Measurements from ENCODE around the gene ZNF667.
A peak's percentile ranks its signal among the peaks of the same experiment; 100 is the strongest.

Gene ZNF667

DNA sequence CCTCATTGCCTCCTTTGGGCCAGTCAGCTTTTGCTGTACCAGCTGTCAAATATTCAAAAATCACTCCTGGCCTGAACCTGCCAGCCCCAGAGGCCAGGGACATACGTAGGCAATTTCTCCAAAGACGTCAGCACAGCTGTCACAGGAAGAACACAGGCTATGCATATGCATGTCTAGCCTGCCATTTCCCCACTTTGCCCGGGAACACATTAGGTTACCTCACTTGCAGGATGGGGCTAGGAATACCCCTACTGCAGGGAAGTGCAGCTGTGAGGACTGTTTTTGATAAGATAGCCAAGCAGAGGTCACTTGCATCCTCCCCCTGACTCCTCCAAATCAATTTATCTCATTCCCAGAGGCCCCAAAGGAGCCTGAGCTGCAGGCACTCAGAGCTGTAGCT is 2.8 kb downstream of the ZNF667 start:
- Histone ChIP-seq H3K9me3 (ENCODE audit: control insufficient read depth in 5 of 5, low read length in 5 of 5) (peaks cover 5 to 49% (median 38%) of the 10 kb centered on the region in 5 donors), H3K27me3 (ENCODE audit: control insufficient read depth in 5 of 5, insufficient read depth in 4 of 5, low read length in 5 of 5) (no peaks in the 10 kb centered on the region), H3K4me1 (ENCODE audit: control insufficient read depth in 5 of 5, insufficient read depth in 5 of 5, low read length in 5 of 5) (peaks cover 0 to 28% (median 27%) of the 10 kb centered on the region in 5 donors), H3K36me3 (ENCODE audit: control insufficient read depth in 5 of 5, insufficient read depth in 5 of 5, low read length in 5 of 5) (peaks cover 4 to 29% (median 14%) of the 10 kb centered on the region in 5 donors), H3K27ac (ENCODE audit: low read depth, low read length) (no peak overlapping the region), H3K4me3 (ENCODE audit: low read depth in 1 of 5, low read length in 5 of 5) (no peak overlapping the region), H3K9ac (ENCODE audit: low read length in 5 of 5) (no peak overlapping the region)

DNA sequence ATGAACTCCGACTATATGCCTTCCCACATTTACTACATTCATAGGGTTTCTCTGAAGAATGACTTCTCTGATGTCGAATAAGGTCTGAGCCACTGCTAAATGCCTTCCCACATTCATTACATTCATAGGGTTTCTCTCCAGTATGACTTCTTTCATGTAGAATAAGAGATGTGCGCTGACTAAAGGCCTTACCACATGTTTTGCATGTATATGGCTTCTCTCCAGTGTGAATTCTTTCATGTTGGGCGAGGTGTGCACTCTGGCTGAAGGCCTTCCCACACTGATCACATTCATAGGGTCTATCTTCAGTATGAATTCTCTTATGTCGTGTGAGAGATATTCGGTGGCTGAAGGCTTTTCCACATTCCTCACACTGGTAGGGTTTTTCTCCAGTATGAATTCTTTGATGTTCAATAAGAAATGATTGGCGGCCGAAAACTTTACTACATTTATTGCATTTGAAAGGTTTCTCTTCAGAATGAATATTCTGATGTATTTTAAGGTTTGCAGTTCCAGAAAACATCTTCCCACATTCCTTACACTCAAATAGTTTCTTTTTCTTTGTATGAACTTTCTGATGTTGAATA is 35.8 kb downstream of the ZNF667 start:
- Histone ChIP-seq H3K4me3 (ENCODE audit: low read depth in 1 of 5, low read length in 5 of 5) (peak overlapping the region; percentile 10 to 40 (median 36)), H3K4me1 (ENCODE audit: control insufficient read depth in 5 of 5, insufficient read depth in 5 of 5, low read length in 5 of 5) (no peaks in the 10 kb centered on the region), H3K36me3 (ENCODE audit: control insufficient read depth in 5 of 5, insufficient read depth in 5 of 5, low read length in 5 of 5) (peaks cover 2 to 24% (median 11%) of the 10 kb centered on the region in 5 donors), H3K27ac (ENCODE audit: low read depth, low read length) (no peak overlapping the region), H3K9me3 (ENCODE audit: control insufficient read depth in 5 of 5, low read length in 5 of 5) (peaks cover 59 to 84% (median 75%) of the 10 kb centered on the region in 5 donors), H3K27me3 (ENCODE audit: control insufficient read depth in 5 of 5, insufficient read depth in 4 of 5, low read length in 5 of 5) (no peaks in the 10 kb centered on the region), H3K9ac (ENCODE audit: low read length in 5 of 5) (no peak overlapping the region)

DNA sequence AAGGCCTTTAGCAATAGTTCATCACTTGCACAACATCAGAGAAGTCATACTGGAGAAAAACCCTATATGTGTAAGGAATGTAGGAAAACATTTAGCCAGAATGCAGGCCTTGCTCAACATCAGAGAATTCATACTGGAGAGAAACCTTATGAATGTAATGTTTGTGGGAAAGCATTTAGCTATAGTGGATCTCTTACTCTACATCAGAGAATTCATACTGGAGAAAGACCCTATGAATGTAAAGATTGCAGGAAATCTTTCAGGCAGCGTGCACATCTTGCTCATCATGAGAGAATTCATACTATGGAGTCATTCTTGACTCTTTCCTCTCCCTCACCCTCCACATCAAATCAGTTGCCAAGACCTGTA is 53.2 kb downstream of the ZNF667 start:
- peaks cover 0 to 2% (median 0%) of the 10 kb centered on the region in 5 donors for H3K4me1 ChIP-seq (ENCODE audit: control insufficient read depth in 5 of 5, insufficient read depth in 5 of 5, low read length in 5 of 5)
- no peaks in the 10 kb centered on the region for H3K27me3 ChIP-seq (ENCODE audit: control insufficient read depth in 5 of 5, insufficient read depth in 4 of 5, low read length in 5 of 5)
- H3K36me3 ChIP-seq (ENCODE audit: control insufficient read depth in 5 of 5, insufficient read depth in 5 of 5, low read length in 5 of 5), result peaks cover 23 to 42% (median 28%) of the 10 kb centered on the region in 5 donors
- peaks cover 86 to 97% (median 91%) of the 10 kb centered on the region in 5 donors for H3K9me3 ChIP-seq (ENCODE audit: control insufficient read depth in 5 of 5, low read length in 5 of 5)
- H3K27ac ChIP-seq (ENCODE audit: low read depth, low read length), result no peak overlapping the region
- peak overlapping the region; percentile 8 to 65 (median 47) for H3K4me3 ChIP-seq (ENCODE audit: low read depth in 1 of 5, low read length in 5 of 5)
- no peak overlapping the region for H3K9ac ChIP-seq (ENCODE audit: low read length in 5 of 5)

DNA sequence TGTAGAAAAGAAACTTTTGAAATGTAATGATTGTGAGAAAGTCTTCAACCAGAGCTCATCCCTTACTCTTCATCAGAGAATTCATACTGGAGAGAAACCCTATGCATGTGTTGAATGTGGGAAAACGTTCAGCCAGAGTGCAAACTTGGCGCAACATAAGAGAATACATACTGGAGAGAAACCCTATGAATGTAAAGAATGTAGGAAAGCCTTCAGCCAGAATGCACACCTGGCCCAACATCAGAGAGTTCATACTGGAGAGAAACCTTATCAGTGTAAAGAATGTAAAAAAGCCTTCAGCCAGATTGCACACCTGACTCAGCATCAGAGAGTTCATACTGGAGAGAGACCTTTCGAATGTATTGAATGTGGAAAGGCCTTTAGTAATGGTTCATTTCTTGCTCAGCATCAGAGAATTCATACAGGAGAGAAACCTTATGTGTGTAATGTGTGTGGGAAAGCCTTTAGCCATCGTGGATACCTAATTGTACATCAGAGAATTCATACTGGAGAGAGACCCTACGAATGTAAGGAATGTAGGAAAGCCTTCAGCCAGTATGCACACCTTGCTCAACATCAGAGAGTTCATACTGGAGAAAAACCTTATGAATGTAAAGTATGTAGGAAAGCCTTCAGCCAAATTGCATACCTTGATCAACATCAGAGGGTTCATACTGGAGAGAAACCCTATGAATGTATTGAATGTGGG is 53.7 kb downstream of the ZNF667 start:
- Histone ChIP-seq H3K27ac (ENCODE audit: low read depth, low read length) (no peak overlapping the region), H3K4me1 (ENCODE audit: control insufficient read depth in 5 of 5, insufficient read depth in 5 of 5, low read length in 5 of 5) (peaks cover 0 to 2% (median 0%) of the 10 kb centered on the region in 5 donors), H3K9ac (ENCODE audit: low read length in 5 of 5) (no peak overlapping the region), H3K36me3 (ENCODE audit: control insufficient read depth in 5 of 5, insufficient read depth in 5 of 5, low read length in 5 of 5) (peaks cover 26 to 47% (median 30%) of the 10 kb centered on the region in 5 donors), H3K9me3 (ENCODE audit: control insufficient read depth in 5 of 5, low read length in 5 of 5) (peaks cover 85 to 98% (median 91%) of the 10 kb centered on the region in 5 donors), H3K27me3 (ENCODE audit: control insufficient read depth in 5 of 5, insufficient read depth in 4 of 5, low read length in 5 of 5) (no peaks in the 10 kb centered on the region), H3K4me3 (ENCODE audit: low read depth in 1 of 5, low read length in 5 of 5) (peak overlapping the region; percentile 8 to 65 (median 47))

DNA sequence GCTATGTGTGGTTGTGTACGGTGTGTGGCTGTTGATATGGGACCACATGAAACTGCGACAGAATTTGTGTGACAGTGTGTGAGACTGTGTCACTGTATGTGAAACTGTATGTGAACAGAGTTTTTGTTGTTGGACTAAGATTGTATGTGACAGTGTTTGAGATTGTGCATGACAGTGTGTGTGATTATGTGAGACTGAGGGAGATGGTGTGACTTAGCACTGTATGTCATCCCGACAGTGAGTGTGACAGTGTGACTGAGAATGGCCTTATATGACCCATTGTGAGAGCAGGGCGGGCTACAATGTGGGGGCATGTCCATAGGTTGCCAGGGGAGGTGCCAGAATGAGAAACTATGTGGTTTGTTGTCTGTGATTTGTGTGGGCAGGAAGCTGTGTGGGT is 72.1 kb downstream of the ZNF667 start:
- Histone ChIP-seq H3K9me3 (ENCODE audit: control insufficient read depth in 5 of 5, low read length in 5 of 5) (peaks cover 16 to 43% (median 35%) of the 10 kb centered on the region in 5 donors), H3K27me3 (ENCODE audit: control insufficient read depth in 5 of 5, insufficient read depth in 4 of 5, low read length in 5 of 5) (no peaks in the 10 kb centered on the region), H3K9ac (ENCODE audit: low read length in 5 of 5) (no peak overlapping the region), H3K4me1 (ENCODE audit: control insufficient read depth in 5 of 5, insufficient read depth in 5 of 5, low read length in 5 of 5) (peaks cover 6 to 21% (median 17%) of the 10 kb centered on the region in 5 donors), H3K4me3 (ENCODE audit: low read depth in 1 of 5, low read length in 5 of 5) (peak overlapping the region; percentile 83 to 95 (median 92)), H3K27ac (ENCODE audit: low read depth, low read length) (no peak overlapping the region), H3K36me3 (ENCODE audit: control insufficient read depth in 5 of 5, insufficient read depth in 5 of 5, low read length in 5 of 5) (peaks cover 29 to 34% (median 33%) of the 10 kb centered on the region in 5 donors)

DNA sequence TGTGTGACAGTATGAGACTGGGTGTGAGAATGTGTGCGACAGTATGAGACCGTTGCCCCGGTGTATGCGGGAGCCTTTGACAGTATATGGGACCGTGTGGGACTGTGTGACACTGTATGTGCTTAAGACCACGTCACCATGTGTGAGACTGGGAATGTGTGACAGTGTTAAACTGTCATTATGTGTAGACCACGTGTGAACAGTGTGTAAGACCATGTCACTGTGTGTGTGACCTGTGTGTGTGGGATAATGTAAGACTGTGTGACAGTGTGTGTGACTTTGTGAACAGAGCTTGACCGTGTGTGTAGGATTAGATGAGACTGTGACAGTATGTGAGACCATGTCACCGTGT is 72.5 kb downstream of the ZNF667 start:
- H3K27ac ChIP-seq (ENCODE audit: low read depth, low read length), result peak overlapping the region; percentile 87
- peaks cover 6 to 21% (median 17%) of the 10 kb centered on the region in 5 donors for H3K4me1 ChIP-seq (ENCODE audit: control insufficient read depth in 5 of 5, insufficient read depth in 5 of 5, low read length in 5 of 5)
- peak overlapping the region; percentile 83 to 95 (median 92) for H3K4me3 ChIP-seq (ENCODE audit: low read depth in 1 of 5, low read length in 5 of 5)
- peak overlapping the region; percentile 23 to 88 (median 86) for H3K9ac ChIP-seq (ENCODE audit: low read length in 5 of 5)
- peaks cover 16 to 47% (median 33%) of the 10 kb centered on the region in 5 donors for H3K9me3 ChIP-seq (ENCODE audit: control insufficient read depth in 5 of 5, low read length in 5 of 5)
- peaks cover 27 to 30% (median 29%) of the 10 kb centered on the region in 5 donors for H3K36me3 ChIP-seq (ENCODE audit: control insufficient read depth in 5 of 5, insufficient read depth in 5 of 5, low read length in 5 of 5)
- H3K27me3 ChIP-seq (ENCODE audit: control insufficient read depth in 5 of 5, insufficient read depth in 4 of 5, low read length in 5 of 5), result no peaks in the 10 kb centered on the region

DNA sequence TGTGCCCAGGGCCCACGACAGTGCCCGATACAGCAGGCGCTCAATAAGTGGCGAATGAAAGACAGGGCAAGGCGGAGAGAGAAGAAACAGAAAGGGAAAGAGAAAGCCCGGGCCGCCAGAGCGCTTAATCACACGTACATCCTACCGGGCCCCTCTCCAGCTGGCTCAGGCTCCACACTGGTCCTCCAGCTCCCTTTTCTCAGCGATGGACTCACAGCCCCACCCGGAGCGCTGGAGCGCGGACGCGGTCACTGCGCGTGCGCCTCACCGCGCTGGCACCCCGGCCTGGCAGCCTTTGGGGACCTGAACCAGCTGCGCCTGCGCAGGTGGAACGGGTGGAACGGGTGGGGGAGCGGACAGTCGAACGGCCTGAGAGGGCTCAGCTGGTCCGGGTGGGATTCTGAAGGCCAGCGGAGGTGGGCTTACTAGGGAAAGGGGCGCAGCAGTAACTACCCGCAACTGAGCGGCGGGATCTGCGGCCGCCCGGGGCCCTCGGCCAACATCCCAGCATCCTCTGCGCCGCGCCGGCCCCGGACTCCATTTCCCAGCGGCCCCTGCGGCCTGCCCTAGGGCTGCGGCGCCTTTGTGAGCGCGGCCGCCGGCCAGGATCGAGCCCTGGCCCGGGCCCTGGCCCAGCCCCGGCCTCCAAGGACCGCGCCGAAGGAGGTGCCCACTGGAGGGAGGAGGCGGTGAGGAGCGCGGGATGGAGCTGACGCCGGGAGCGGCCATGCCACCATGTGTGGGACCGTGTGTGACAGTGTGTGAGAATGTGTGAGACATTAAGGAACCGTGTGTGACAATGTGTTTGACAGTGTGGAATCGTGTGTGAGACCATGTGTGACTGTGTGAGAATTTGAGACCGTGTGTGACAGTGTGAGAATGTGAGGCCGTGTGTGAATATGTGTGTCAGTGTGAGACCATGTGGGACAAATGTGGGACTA is 73.1 kb downstream of the ZNF667 start, which contains the start of gene ZNF583:
TSS of gene ZNF583 (plus strand) at position 569 of the 941 bp plus-strand sequence. CDS start 2,783 bp downstream, outside the sequence.
- peaks cover 6 to 21% (median 17%) of the 10 kb centered on the region in 5 donors for H3K4me1 ChIP-seq (ENCODE audit: control insufficient read depth in 5 of 5, insufficient read depth in 5 of 5, low read length in 5 of 5)
- peak within 1 kb of the TSS; percentile 87 for H3K27ac ChIP-seq (ENCODE audit: low read depth, low read length)
- H3K4me3 ChIP-seq (ENCODE audit: low read depth in 1 of 5, low read length in 5 of 5), result peak within 1 kb of the TSS; percentile 88 to 95 (median 92)
- no peaks in the 10 kb centered on the region for H3K27me3 ChIP-seq (ENCODE audit: control insufficient read depth in 5 of 5, insufficient read depth in 4 of 5, low read length in 5 of 5)
- H3K9me3 ChIP-seq (ENCODE audit: control insufficient read depth in 5 of 5, low read length in 5 of 5), result peaks cover 12 to 45% (median 31%) of the 10 kb centered on the region in 5 donors
- peaks cover 21 to 23% (median 23%) of the 10 kb centered on the region in 5 donors for H3K36me3 ChIP-seq (ENCODE audit: control insufficient read depth in 5 of 5, insufficient read depth in 5 of 5, low read length in 5 of 5)
- peak within 1 kb of the TSS; percentile 81 to 88 (median 86) for H3K9ac ChIP-seq (ENCODE audit: low read length in 5 of 5)

DNA sequence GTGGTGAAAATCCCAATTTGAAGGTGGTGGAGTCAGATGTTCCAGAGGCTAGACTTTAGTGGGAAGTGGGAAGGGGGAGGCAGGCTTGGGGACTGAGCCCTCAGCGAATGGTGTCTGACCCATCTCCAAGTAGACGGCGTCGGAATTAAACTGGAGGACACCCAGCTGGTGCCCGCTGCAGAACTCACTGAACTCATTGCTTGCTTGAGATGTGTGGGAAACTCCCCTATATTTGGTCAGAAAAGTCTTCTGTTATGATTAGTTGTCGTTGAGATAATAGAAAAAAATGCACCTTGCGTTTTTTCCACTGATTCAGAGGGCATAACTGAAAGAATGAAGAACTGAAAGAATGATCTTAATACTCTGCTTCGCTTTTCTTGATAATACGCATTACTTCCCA is 73.9 kb downstream of the ZNF667 start:
- Histone ChIP-seq H3K4me3 (ENCODE audit: low read depth in 1 of 5, low read length in 5 of 5) (peak overlapping the region; percentile 88 to 95 (median 92)), H3K4me1 (ENCODE audit: control insufficient read depth in 5 of 5, insufficient read depth in 5 of 5, low read length in 5 of 5) (peaks cover 6 to 21% (median 17%) of the 10 kb centered on the region in 5 donors), H3K27me3 (ENCODE audit: control insufficient read depth in 5 of 5, insufficient read depth in 4 of 5, low read length in 5 of 5) (no peaks in the 10 kb centered on the region), H3K9ac (ENCODE audit: low read length in 5 of 5) (peak overlapping the region; percentile 81 to 88 (median 86)), H3K9me3 (ENCODE audit: control insufficient read depth in 5 of 5, low read length in 5 of 5) (peaks cover 4 to 38% (median 24%) of the 10 kb centered on the region in 5 donors), H3K27ac (ENCODE audit: low read depth, low read length) (peak overlapping the region; percentile 87), H3K36me3 (ENCODE audit: control insufficient read depth in 5 of 5, insufficient read depth in 5 of 5, low read length in 5 of 5) (peaks cover 13 to 22% (median 20%) of the 10 kb centered on the region in 5 donors)

DNA sequence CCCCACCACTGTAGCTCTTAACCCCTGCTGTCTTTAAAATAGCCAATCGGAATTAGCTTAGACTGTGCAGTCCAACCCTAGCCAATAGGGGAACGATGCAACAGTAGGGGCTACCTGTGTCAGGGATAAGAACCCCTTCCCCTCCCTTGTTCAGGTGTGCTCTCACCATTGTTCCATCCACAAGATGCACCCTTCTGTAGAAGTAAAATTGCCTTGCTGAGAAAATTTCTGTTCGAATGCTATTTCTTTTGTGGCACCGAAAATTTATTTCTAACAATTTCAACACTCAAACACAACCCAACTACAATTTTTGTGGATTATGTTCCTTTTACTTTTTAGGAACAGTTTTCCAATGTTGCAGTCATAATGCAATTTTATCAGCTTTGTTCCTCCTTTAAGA is 76.7 kb downstream of the ZNF667 start:
- peaks cover 0 to 29% (median 22%) of the 10 kb centered on the region in 5 donors for H3K9me3 ChIP-seq (ENCODE audit: control insufficient read depth in 5 of 5, low read length in 5 of 5)
- H3K27me3 ChIP-seq (ENCODE audit: control insufficient read depth in 5 of 5, insufficient read depth in 4 of 5, low read length in 5 of 5), result no peaks in the 10 kb centered on the region
- peak overlapping the region in 2 of 5 donors; percentile 13 to 27 for H3K4me3 ChIP-seq (ENCODE audit: low read depth in 1 of 5, low read length in 5 of 5)
- no peak overlapping the region for H3K27ac ChIP-seq (ENCODE audit: low read depth, low read length)
- H3K4me1 ChIP-seq (ENCODE audit: control insufficient read depth in 5 of 5, insufficient read depth in 5 of 5, low read length in 5 of 5), result peaks cover 6 to 21% (median 17%) of the 10 kb centered on the region in 5 donors
- peaks cover 3 to 17% (median 7%) of the 10 kb centered on the region in 5 donors for H3K36me3 ChIP-seq (ENCODE audit: control insufficient read depth in 5 of 5, insufficient read depth in 5 of 5, low read length in 5 of 5)
- H3K9ac ChIP-seq (ENCODE audit: low read length in 5 of 5), result no peak overlapping the region
